ENCODE measurements around the gene TRIM47. TPM values are rescaled to one million over a fixed set of nuclear protein-coding genes. Genes with fewer than 3 reads are reported as not detected.

The TRIM47 gene
- total RNA-seq, 1 experiment from 2014 or later: 0.95 TPM

GRCh38 chr17:75904749-75905521 lies 26.6 kb upstream of the TRIM47 start, which contains the start of gene MRPL38:
Gene MRPL38, minus strand, starts transcription at chr17:75904884. Its CDS starts 9 bp downstream, at chr17:75904875.
- CTCF ChIA-PET: interaction anchor here (0.6 to 1.2 kb wide), 4 partner anchors 16 to 504 kb away, joined by 4 to 10 read pairs (median 6); no protein-coding TSS in a partner anchor

DNA sequence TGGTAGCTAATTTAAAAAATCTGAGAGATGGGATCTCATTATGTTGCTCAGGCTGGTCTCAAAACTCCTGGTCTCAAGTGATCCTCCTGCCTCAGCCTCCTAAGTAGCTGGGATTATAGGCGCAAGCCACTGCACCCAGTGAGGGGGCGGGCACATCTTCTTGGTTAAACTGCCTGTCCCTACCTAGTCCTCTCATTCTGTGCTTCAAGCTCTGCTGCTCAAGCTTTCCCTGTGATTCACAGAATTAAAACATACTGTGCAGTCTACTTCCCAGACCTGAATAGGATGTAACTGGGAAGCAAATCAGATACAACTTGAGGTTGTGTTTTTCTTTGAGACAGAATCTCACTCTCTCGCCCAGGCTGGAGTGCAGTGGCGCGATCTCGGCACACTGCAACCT lies 24.0 kb upstream of the TRIM47 start:
- H3K36me3 ChIP-seq (ENCODE audit: insufficient read depth, low read length, poor library complexity, severe bottlenecking): peaks cover 36% of the 10 kb centered on the region
- no TSS peak for BruUV-seq (replicated peaks)
- POLR2A ChIA-PET (ENCODE audit: low non-redundant PET): no interaction called here
- H3K9me3 ChIP-seq (ENCODE audit: low read depth, low read length, poor library complexity, severe bottlenecking): no peaks in the 10 kb centered on the region
- intact Hi-C loops (cut with micrococcal nuclease; ENCODE audit: unreplicated experiment): no loop called here
- no peak overlapping the region for H3K27ac ChIP-seq (ENCODE audit: low read depth, low read length, poor library complexity, severe bottlenecking)
- peaks cover 11% of the 10 kb centered on the region for H3K4me1 ChIP-seq (ENCODE audit: insufficient read depth, low read length, poor library complexity, severe bottlenecking)
- CTCF ChIA-PET: no interaction called here
- TF ChIP-seq, protein P1, sequence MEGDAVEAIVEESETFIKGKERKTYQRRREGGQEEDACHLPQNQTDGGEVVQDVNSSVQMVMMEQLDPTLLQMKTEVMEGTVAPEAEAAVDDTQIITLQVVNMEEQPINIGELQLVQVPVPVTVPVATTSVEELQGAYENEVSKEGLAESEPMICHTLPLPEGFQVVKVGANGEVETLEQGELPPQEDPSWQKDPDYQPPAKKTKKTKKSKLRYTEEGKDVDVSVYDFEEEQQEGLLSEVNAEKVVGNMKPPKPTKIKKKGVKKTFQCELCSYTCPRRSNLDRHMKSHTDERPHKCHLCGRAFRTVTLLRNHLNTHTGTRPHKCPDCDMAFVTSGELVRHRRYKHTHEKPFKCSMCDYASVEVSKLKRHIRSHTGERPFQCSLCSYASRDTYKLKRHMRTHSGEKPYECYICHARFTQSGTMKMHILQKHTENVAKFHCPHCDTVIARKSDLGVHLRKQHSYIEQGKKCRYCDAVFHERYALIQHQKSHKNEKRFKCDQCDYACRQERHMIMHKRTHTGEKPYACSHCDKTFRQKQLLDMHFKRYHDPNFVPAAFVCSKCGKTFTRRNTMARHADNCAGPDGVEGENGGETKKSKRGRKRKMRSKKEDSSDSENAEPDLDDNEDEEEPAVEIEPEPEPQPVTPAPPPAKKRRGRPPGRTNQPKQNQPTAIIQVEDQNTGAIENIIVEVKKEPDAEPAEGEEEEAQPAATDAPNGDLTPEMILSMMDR (conservative IDR thresholded peaks at IDR 0.05; ENCODE audit: low read depth, low read length): no peak
- no peak for TF ChIP-seq EZH2 (IDR thresholded peaks at IDR 0.05; ENCODE audit: borderline replicate concordance, low read depth, low read length, poor library complexity, severe bottlenecking)
- no peak overlapping the region for H3K4me3 ChIP-seq (ENCODE audit: low read depth, low read length, poor library complexity, severe bottlenecking)
- no peak for DNase-seq (ENCODE audit: low spot score)
- H3K27me3 ChIP-seq (replicated peaks; ENCODE audit: insufficient read depth, low read depth, low read length, poor library complexity): no peaks in the 10 kb centered on the region

More at GRCh38 chr17:75904749-75905521, 26.6 kb upstream of the TRIM47 start, which contains the start of gene MRPL38:
- intact Hi-C loops (cut with micrococcal nuclease; ENCODE audit: unreplicated experiment): loop anchor here (1.0 kb wide), 1 partner anchor 100 kb away; no protein-coding TSS in a partner anchor
- H3K27me3 ChIP-seq (replicated peaks; ENCODE audit: insufficient read depth, low read depth, low read length, poor library complexity): no peaks in the 10 kb centered on the region
- peak within 1 kb of the TSS; percentile 91 for H3K4me3 ChIP-seq (ENCODE audit: low read depth, low read length, poor library complexity, severe bottlenecking)
- DNase-seq (ENCODE audit: low spot score): peak; percentile 97
- H3K4me1 ChIP-seq (ENCODE audit: insufficient read depth, low read length, poor library complexity, severe bottlenecking): peaks cover 8% of the 10 kb centered on the region
- TF ChIP-seq EZH2 (IDR thresholded peaks at IDR 0.05; ENCODE audit: borderline replicate concordance, low read depth, low read length, poor library complexity, severe bottlenecking): no peak
- TF ChIP-seq, protein P1 (conservative IDR thresholded peaks at IDR 0.05; ENCODE audit: low read depth, low read length): peak; percentile 95
- no TSS peak for BruUV-seq (replicated peaks)
- peak within 1 kb of the TSS; percentile 86 for H3K27ac ChIP-seq (ENCODE audit: low read depth, low read length, poor library complexity, severe bottlenecking)
- no peaks in the 10 kb centered on the region for H3K9me3 ChIP-seq (ENCODE audit: low read depth, low read length, poor library complexity, severe bottlenecking)
- peaks cover 21% of the 10 kb centered on the region for H3K36me3 ChIP-seq (ENCODE audit: insufficient read depth, low read length, poor library complexity, severe bottlenecking)
- POLR2A ChIA-PET (ENCODE audit: low non-redundant PET): interaction anchor here (0.5 to 0.7 kb wide), 4 partner anchors 7 to 363 kb away, joined by 3 to 5 read pairs (median 4); no protein-coding TSS in a partner anchor

- Histone ChIP-seq H3K9me3 (ENCODE audit: low read depth, low read length, poor library complexity, severe bottlenecking) (no peaks in the 10 kb centered on the region), H3K4me1 (ENCODE audit: insufficient read depth, low read length, poor library complexity, severe bottlenecking) (peaks cover 16% of the 10 kb centered on the region), H3K36me3 (ENCODE audit: insufficient read depth, low read length, poor library complexity, severe bottlenecking) (peaks cover 36% of the 10 kb centered on the region), H3K27ac (ENCODE audit: low read depth, low read length, poor library complexity, severe bottlenecking) (no peak overlapping the region), H3K4me3 (ENCODE audit: low read depth, low read length, poor library complexity, severe bottlenecking) (no peak overlapping the region), H3K27me3 (replicated peaks; ENCODE audit: insufficient read depth, low read depth, low read length, poor library complexity) (no peaks in the 10 kb centered on the region)
- CTCF ChIA-PET: no interaction called here
- POLR2A ChIA-PET (ENCODE audit: low non-redundant PET): no interaction called here
- no TSS peak for BruUV-seq (replicated peaks)
- intact Hi-C loops (cut with micrococcal nuclease; ENCODE audit: unreplicated experiment): no loop called here
- no peak for TF ChIP-seq EZH2 (IDR thresholded peaks at IDR 0.05; ENCODE audit: borderline replicate concordance, low read depth, low read length, poor library complexity, severe bottlenecking)
- TF ChIP-seq, protein P1 (conservative IDR thresholded peaks at IDR 0.05; ENCODE audit: low read depth, low read length): no peak
- no peak for DNase-seq (ENCODE audit: low spot score)
Observed at GRCh38 chr17:75901727-75902126, 23.3 kb upstream of the TRIM47 start.

Data from A673 (cell line).